ENCODE data around the gene PCDH7.

The PCDH7 gene, protein sequence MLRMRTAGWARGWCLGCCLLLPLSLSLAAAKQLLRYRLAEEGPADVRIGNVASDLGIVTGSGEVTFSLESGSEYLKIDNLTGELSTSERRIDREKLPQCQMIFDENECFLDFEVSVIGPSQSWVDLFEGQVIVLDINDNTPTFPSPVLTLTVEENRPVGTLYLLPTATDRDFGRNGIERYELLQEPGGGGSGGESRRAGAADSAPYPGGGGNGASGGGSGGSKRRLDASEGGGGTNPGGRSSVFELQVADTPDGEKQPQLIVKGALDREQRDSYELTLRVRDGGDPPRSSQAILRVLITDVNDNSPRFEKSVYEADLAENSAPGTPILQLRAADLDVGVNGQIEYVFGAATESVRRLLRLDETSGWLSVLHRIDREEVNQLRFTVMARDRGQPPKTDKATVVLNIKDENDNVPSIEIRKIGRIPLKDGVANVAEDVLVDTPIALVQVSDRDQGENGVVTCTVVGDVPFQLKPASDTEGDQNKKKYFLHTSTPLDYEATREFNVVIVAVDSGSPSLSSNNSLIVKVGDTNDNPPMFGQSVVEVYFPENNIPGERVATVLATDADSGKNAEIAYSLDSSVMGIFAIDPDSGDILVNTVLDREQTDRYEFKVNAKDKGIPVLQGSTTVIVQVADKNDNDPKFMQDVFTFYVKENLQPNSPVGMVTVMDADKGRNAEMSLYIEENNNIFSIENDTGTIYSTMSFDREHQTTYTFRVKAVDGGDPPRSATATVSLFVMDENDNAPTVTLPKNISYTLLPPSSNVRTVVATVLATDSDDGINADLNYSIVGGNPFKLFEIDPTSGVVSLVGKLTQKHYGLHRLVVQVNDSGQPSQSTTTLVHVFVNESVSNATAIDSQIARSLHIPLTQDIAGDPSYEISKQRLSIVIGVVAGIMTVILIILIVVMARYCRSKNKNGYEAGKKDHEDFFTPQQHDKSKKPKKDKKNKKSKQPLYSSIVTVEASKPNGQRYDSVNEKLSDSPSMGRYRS (N-terminal part only)

DNA sequence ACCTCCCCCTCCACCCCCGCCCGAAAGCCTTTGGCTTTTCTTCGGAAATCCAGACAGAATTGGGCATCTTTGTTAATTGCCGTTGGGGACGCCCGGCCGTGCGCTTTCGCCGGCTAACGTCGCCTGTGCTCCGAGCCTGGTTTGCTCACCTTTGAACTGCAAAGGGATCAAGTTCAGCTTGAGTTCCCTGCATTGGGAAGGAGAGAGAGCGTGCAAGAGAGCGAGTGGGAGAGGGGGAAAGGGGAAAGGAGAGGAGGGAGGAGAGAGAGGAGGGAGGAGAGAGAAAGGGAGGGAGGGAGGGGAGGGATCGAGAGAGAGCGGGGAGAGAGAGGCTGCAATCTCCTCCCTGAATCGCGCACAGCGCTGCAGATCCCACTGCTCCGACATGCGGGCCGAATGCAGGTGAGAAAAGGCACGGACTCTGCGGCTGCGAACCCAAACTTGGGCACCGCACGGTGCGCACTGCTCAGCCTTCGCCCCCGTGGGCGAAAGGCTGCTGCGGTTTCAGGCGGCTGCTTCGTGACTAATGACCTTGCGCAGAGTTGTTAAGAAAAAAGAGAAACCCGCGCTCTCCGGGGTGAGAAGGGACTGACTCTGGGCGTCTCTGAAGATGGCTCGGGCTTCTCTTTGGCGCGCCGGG is at the start of gene PCDH7:
TSS of gene PCDH7 (plus strand) at position 349 of the 640 bp plus-strand sequence. CDS start 1,054 bp downstream, outside the sequence.
- DNase-seq, result peak; percentile 63

DNA sequence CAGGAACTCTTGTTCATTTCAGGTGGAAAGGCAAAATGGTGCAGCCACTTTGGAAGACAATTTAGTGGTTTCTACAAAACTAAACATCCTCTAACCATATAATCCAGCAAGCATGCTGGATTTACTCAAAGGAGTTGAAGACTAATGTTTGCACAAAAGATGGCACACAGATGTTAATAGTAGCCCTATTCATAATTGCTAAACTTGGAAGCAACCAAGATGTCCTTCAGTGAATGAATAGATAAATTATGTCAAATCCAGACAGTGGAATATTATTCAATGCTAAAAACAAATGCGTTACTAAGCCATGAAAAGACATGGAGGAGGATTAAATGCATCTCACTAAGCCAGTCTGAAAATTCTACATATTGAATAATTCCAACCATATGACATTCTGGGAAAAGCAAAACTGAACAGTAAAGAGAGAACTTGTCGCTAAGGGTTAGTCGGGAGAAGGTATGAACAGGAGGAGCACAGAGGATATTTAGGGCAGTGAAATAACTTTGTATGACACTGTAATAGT is 48.2 kb upstream of the PCDH7 start:
- DNase-seq, result no peak

DNA sequence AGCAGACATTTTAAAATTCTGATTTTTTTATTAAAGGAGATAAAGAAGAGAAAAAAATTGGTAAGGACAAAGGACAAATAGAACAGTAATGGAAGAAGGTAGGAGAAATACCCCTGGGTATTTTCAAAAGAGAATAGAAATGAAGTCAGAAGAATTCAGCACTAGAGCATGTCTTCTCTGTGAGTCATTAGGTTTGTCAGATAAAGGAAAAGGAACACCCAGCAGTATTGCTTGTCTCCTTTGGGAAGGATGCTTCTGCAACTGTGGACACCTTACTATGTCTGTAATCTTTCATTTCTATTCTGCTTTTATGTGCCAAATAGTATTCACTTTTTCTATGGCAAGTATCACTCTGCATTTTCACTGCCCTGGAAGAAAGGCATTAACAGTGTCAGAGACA is 24.0 kb upstream of the PCDH7 start:
- DNase-seq, result peak; percentile 10

DNA sequence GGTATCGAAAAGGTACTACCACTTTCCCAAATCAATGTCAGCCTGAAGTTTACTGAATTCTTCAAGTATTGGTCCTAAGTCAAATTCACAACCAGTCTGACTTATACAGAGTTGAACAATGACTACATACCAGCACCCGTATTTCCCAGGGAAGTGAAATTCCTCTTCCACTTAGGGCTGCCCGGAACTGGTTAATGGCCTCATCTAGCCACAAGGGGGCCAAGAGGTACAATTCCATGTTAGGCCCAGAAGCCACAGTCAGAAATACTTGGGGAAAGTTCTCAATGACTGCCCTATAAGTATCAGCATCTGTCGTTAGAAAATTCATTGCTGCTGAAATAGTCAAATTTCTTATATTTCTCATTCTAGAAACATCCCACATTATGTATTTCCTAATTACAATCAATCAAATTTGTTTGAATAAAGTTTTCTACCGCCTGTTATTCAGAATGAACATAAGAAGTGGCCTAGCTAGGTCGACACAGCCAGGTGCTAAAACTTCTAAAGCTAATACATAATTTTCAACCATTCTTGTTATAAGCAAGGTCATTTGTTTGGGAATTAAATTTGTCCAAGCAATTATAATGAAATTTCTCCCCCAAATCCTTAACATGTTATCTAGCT is 5.6 kb upstream of the PCDH7 start:
- peak; percentile 58 for DNase-seq

DNA sequence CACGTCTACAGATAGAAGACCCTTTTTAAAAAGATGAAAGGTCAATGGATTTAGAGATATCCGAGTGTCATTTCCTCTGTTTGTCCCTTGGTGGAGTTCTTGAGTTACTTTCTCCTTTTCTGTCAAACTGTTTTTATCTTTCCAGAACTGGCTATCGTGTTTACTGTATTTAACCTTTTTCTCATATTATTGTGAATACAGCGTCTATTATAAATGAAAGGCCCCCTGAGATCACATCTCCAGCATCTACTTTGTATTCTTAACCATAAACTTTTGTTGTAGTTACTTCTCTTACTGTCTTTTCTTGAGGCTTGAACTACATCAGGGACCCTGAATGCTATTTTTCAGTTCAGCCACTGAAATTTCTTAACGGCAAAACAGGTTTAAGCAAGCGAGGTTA is 4.0 kb upstream of the PCDH7 start:
- peak; percentile 35 for DNase-seq

DNA sequence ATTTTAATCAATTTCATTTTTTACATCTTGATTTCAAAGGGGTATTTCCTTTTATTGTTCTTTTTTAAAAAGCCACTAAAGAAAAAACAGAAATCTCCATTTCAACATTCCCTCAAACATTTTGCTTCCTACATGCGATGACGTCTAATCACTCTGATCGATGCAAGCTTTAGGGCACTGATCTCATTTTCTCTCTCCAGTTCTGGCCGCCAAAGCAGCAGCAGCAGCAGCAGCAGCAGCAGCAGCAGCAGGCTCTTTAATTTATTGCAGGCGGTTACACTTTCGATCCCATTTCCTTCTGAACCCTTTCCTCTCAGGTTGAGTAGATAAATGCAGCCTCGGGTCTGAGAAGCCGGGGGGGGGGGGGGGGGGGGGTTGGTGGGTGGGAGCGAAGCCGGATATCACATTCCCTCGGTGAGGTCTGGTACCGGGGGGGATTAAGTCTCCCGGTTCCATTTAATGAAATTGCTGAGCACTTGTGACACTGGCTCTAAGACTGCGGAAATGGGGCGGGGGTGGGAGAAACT is 3.4 kb upstream of the PCDH7 start:
- peak; percentile 38 for DNase-seq

DNA sequence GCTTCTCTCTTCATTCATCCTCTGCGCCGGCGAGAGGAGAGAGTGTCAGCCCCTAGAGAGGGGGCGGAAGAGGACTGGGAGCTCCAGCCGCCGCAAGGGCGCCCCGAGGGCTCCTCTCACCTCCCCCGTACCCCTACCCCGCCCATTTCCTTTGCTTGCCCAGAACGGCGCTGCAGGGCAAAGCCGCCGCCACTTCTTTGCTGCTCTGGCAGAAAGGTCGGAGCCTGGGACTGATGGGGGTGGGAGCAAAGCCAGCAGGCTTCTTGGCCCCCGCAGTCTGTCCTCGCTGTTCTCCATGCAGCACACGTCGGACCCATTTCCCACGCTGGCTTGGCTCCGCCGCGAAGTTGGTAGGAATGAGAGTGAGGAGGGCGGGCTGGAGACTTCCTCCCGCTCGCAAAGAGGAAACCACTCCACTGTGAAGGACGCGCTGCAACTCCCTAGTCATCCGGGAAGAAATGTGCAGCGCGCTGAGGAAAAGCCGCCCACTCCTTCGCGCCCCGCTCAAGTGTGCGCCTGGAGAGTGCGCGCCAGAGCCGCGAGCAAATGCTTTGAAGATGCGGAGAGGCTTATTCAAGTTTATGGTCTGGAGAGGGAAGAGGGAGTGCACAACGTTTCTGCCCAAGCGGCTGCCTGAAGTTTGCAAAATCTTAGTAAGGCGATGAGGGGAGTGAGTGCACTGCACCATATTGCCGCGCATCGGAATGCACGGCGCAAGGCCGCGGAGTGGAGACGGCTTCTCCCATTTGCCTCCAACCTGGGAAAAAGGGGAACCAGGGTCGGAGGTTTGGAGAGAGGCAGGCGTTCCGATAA is 2.8 kb upstream of the PCDH7 start:
- DNase-seq, result peak; percentile 73

DNA sequence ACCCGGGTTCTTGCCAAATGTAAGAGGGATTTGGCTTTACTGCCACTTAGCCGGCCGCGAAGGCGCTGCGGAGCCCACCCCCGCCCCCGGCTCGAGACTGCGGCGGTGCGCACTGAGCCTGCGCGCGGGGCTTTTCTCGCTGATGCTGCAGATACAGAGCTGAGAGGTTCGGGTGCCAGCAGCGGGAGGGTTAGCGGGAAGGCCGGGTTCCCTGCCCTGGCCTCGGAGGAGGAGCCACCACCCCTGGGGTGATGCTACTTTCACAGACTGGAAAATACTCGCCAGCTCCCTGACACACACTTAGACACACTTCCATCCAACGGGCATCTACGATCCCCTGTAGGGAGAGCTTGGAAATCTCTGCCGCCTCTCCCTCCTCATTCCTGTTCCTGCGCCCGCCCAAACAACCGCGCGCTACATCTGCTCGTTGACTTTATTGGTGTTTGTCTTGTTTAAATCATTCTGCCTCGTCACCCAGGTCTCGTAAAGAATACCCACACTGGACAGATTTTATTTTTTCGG is 2.1 kb upstream of the PCDH7 start:
- DNase-seq, result peak; percentile 57

DNA sequence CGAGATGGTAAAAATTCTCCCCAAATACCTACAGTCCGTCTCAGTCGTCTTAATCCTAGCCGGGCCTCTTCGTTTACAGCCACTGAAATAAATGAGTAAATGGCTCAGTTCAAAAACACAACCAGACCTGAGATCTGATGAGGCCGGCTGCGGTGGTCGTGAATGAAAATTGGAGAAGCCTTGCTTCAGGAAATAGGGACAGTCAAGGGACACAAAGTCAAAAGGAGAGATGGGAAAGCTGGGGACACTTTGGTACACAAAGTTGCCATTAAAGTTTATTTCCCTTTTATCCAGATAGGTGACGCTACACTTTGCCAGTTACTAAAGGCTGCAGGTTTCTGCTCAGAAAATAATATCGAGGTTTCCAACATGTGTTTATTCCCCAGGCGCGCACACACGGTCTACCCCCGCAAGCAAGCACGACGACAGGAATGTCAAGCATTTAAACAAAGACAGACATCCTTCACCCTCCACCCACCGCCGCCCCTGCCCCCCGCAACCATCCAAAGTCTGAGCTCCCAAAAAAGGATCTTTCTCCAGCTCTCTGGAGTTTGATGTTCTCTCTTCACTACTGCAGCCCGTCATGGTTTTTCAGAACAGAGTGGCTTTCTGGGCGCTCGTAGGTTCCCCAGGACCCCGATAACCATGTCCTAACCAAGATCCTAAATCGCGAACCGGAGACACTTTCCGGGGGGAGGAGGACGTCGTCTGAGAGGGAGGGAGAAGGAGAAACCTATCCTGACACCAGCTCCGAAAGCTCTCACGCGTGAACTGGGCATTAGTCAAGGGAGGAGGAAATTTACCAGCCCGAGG is 1.3 kb upstream of the PCDH7 start:
- DNase-seq, result peak; percentile 62

DNA sequence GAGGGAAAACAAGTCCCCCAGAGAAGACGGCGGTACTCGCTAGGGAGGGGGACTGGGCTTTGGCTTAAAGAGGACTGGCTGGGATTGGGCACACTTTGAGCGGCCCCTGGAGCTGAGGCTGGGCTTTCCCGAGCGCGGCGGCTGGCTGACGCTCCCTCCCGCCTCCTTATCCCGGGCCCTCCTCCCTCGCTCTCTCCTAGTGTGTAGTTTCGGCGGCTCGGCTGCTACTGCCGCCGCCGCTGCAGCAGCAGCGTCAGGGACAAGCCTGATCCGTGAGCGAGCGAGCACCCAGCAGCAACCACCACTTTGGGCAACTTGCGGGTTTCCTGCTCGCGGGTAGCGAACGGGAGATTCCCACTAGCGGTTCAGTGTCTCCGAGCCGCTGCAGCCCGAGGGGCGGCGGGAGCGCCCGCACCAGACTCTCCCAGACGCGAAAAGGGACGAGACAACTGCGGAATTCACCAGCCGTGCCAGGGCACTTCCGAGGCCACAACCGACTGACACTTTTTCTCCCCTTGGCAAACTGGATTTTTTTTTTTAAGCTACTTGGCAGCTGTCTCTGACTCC is 632 bp upstream of the PCDH7 start:
- peak; percentile 72 for DNase-seq

DNA sequence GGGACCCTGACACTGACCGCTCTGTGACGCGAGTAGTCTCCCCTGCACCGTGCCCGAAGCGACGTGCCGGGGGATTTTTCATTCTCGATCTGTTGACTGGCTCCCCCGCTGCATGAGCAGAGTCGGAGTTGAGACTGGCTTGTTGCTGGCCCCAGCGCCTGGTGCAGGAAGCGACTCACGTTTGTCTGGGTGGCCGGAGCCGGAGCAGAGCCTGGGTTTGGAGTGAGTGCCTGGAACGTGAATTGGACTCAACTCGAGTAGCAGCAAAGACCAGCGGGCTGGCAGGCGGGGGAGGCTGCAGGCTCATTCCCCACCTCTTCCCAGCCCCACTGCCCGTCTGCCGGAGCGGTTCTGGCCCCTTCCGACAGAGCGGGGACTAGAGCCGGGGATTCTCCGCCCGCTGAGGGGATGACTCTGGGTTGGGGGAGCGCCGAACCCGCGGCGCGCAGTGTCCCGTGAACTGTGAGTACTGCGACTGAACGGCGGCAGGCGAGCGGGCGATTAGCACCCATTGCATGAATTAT is 554 bp downstream of the PCDH7 start:
- peak; percentile 56 for DNase-seq

DNA sequence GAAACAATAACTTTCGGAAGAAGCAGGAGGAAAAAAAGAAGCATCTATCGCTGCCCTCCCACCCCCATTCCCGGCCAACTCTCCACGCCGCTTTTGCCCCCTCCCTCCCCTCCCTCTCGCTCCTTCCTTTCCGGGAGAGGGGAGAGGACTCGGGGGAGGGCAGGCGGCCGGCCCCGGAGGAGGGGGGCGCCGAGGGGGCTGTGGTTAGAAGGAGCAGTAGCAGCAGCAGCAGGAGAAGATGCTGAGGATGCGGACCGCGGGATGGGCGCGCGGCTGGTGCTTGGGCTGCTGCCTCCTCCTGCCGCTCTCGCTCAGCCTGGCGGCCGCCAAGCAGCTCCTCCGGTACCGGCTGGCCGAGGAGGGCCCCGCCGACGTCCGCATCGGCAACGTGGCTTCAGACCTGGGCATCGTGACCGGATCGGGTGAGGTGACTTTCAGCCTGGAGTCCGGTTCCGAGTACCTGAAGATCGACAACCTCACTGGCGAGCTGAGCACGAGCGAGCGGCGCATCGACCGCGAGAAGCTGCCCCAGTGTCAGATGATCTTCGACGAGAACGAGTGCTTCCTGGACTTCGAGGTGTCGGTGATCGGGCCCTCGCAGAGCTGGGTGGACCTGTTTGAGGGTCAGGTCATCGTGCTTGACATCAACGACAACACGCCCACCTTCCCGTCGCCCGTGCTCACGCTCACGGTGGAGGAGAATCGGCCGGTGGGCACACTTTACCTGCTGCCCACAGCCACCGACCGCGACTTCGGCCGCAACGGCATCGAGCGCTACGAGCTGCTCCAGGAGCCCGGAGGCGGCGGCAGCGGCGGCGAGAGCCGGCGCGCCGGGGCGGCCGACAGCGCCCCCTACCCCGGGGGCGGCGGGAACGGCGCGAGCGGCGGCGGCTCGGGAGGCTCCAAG is 1.3 kb downstream of the PCDH7 start:
- DNase-seq, result peak; percentile 31

DNA sequence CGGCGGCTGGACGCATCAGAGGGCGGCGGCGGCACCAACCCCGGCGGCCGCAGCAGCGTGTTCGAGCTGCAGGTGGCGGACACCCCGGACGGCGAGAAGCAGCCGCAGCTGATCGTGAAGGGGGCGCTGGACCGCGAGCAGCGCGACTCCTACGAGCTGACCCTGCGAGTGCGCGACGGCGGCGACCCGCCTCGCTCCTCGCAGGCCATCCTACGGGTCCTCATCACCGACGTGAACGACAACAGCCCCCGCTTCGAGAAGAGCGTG is 1.9 kb downstream of the PCDH7 start:
- DNase-seq, result peak; percentile 60

DNA sequence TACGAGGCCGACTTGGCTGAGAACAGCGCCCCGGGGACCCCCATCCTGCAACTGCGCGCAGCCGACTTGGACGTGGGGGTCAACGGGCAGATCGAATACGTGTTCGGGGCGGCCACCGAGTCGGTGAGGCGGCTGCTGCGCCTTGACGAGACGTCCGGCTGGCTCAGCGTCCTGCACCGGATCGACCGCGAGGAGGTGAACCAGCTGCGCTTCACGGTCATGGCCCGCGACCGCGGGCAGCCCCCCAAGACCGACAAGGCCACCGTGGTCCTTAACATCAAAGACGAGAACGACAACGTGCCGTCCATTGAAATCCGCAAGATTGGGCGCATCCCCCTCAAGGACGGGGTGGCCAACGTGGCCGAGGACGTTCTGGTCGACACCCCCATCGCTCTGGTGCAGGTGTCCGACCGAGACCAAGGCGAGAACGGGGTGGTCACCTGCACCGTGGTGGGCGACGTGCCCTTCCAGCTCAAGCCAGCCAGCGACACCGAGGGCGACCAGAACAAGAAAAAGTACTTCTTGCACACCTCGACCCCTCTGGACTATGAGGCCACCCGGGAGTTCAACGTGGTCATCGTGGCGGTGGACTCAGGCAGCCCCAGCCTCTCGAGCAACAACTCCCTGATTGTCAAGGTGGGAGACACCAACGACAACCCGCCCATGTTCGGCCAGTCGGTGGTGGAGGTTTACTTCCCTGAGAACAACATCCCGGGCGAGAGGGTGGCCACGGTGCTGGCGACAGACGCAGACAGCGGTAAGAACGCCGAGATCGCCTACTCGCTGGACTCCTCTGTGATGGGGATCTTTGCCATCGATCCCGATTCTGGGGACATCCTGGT is 2.4 kb downstream of the PCDH7 start:
- DNase-seq, result no peak

DNA sequence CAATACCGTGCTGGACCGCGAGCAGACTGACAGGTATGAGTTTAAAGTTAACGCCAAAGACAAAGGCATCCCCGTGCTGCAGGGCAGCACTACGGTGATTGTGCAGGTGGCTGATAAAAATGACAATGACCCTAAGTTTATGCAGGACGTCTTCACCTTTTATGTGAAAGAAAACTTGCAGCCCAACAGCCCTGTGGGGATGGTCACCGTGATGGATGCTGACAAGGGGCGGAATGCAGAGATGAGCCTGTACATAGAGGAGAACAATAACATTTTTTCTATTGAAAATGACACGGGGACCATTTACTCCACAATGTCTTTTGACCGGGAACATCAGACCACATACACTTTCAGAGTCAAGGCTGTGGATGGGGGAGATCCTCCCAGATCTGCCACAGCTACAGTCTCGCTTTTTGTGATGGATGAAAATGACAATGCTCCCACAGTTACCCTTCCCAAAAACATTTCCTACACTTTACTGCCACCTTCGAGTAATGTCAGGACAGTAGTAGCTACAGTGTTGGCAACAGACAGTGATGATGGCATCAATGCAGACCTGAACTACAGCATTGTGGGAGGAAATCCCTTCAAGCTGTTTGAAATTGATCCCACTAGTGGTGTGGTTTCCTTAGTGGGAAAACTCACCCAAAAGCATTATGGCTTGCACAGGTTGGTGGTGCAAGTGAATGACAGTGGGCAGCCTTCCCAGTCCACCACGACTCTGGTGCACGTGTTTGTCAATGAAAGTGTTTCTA is 3.2 kb downstream of the PCDH7 start:
- no peak for DNase-seq

DNA sequence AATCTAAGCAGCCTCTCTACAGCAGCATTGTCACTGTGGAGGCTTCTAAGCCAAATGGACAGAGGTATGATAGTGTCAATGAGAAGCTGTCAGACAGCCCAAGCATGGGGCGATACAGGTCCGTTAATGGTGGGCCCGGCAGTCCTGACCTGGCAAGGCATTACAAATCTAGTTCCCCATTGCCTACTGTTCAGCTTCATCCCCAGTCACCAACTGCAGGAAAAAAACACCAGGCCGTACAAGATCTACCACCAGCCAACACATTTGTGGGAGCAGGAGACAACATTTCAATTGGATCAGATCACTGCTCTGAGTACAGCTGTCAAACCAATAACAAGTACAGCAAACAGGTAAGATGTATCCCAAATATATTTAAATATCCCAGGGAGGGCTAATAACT is 4.1 kb downstream of the PCDH7 start:
- no peak for DNase-seq

DNA sequence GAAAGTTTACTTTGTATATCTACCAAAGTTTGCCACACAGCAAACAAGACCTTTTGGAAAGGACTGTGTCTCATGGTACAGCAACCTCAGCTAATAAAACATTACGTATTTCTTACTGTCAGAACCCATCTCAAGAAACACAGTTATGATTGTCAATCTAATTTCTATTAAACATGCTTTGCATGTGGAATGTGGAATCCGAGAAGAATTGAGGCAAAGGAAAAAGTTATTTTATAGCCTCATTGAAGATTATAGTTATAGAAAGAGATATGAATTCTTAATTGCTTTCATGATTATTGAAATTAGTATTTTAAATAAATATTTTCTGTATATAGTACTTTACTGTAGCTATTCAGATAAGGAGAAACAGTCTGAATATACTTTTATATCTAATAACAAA is 5.4 kb downstream of the PCDH7 start:
- no peak for DNase-seq
